ENCODE data around the gene TRIM69. TPM values are rescaled to one million over a fixed set of nuclear protein-coding genes. Genes with fewer than 3 reads are reported as not detected.
"Not testable (repeated sequence)": the region's sequence is repeated elsewhere in the genome, so short reads cannot be mapped to it uniquely, and the experiment has no call there.

TRIM69 gene
- total and polyA plus RNA-seq, 2 of the 8 experiments (the other 6 are each of a cell fraction or from before 2014, with no cell fraction given): 4.3 to 6.2 TPM

DNA sequence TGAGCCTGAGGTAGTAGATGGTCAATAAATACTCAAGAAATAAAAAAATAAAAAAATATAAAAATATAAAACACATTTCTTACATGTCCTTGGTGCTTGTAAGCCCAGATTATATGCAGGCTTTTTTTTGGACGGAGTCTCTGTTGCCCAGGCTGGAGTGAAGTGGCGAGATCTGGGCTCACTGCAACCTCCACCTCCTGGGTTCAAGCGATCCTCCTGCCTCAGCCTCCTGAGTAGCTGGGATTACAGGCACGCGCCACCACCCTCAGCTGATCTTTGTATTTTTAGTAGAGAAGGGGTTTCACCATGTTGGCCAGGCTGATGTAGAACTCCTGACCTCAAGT is 8.1 kb upstream of the TRIM69 start:
- not testable (repeated sequence) for H4K20me1 ChIP-seq (replicated peaks in 1 of 2; ENCODE audit: control insufficient read depth in 1 of 2, insufficient read depth in 2 of 2, low read length in 2 of 2); H3K4ac ChIP-seq (replicated peaks; ENCODE audit: insufficient read length, low read depth, low read length); H3K79me2 ChIP-seq (ENCODE audit: control insufficient read depth in 1 of 2, insufficient read depth in 2 of 2, low read length in 2 of 2); H2BK20ac ChIP-seq (ENCODE audit: low read length); H3K27me3 ChIP-seq (replicated peaks in 1 of 4; ENCODE audit: control insufficient read depth in 3 of 4, extremely low read depth in 1 of 4, insufficient read depth in 3 of 4, low read length in 3 of 4); H4K5ac ChIP-seq (ENCODE audit: insufficient read length, low read depth, low read length); H2AK5ac ChIP-seq (ENCODE audit: low read depth, low read length); H3K14ac ChIP-seq (ENCODE audit: insufficient read length); H3K9me3 ChIP-seq (ENCODE audit: insufficient read depth in 2 of 2, low read depth in 1 of 2, low read length in 1 of 2); H2BK12ac ChIP-seq (ENCODE audit: low read depth, low read length); FAIRE-seq; H3K23me2 ChIP-seq (ENCODE audit: low read depth, low read length); DNase-seq (ENCODE audit: low read depth in 1 of 2, low spot score in 2 of 2); H4K8ac ChIP-seq (ENCODE audit: extremely low read depth, insufficient read depth, low read length); H3K36me3 ChIP-seq (ENCODE audit: control insufficient read depth in 2 of 4, insufficient read depth in 4 of 4, low read length in 3 of 4); H2BK120ac ChIP-seq (replicated peaks; ENCODE audit: low read depth, low read length); H3K23ac ChIP-seq (ENCODE audit: insufficient read length); H2AFZ ChIP-seq (ENCODE audit: low read length); H2BK15ac ChIP-seq (ENCODE audit: low read length); H4K91ac ChIP-seq (replicated peaks; ENCODE audit: insufficient read length, low read length); H3K56ac ChIP-seq (replicated peaks; ENCODE audit: insufficient read length, low read depth, low read length); H3K79me1 ChIP-seq (ENCODE audit: low read depth, low read length); H3K4me1 ChIP-seq (replicated peaks in 1 of 4; ENCODE audit: control insufficient read depth in 3 of 4, insufficient read depth in 4 of 4, low read length in 3 of 4)
- POLR2A ChIA-PET (ENCODE audit: partially characterized antibody): interaction anchor here (1.1 to 6.3 kb wide), 6 partner anchors 10 to 65 kb away, joined by 4 to 64 read pairs (median 8); partner anchors contain the start of genes B2M, PATL2 and SPG11
- CTCF ChIA-PET (ENCODE audit: partially characterized antibody): interaction anchor here (1.4 to 4.9 kb wide), 4 partner anchors 10 to 64 kb away, joined by 3 to 31 read pairs (median 17); partner anchors contain the start of gene SPG11
- Histone ChIP-seq H3K4me3 (ENCODE audit: extremely low read depth in 1 of 4, insufficient read depth in 2 of 4, low read depth in 3 of 4, low read length in 4 of 4) (peak overlapping the region; percentile 80 to 90 (median 90); a peak in 6 of 8 replicates), H3K9ac (replicated peaks in 1 of 4; ENCODE audit: extremely low read depth in 1 of 4, low read depth in 3 of 4, low read length in 3 of 4) (peak overlapping the region in 2 of 4 experiments; percentile 20 to 76; a peak in 4 of 7 replicates), H3K18ac (ENCODE audit: extremely low read depth, low read length) (peak overlapping the region; percentile 75; the same call in 1 of the 2 replicates), H3K4me2 (ENCODE audit: insufficient read depth in 1 of 2, low read depth in 2 of 2, low read length in 2 of 2) (peak overlapping the region; percentile 82 to 87), H2BK5ac (ENCODE audit: low read depth, low read length) (peak overlapping the region; percentile 72; the same call in 1 of the 2 replicates), H3K27ac (ENCODE audit: low read depth, low read length) (peak overlapping the region; percentile 51; the same call in 1 of the 2 replicates)
- WGBS, 2 experiments (ENCODE audit: extremely low coverage in 1 of 2, insufficient coverage in 1 of 2, insufficient read length in 1 of 2, insufficient replicate concordance in 2 of 2, low coverage in 1 of 2, low lambda C conversion rate in 2 of 2, missing lambda C conversion rate in 1 of 2): 80% methylated on average over 5 of the region's 5 CpGs; no CpG with 5 or more reads in 1 of the 2 experiments
- TF ChIP-seq KDM1A (IDR thresholded peaks at IDR 0.05; ENCODE audit: borderline replicate concordance, low read length): 0 out of 2 replicates have a peak, but pooled peaks have one; percentile 14

All from H1 (cell line).